Measurements from ENCODE around the gene ILDR1.

DNA sequence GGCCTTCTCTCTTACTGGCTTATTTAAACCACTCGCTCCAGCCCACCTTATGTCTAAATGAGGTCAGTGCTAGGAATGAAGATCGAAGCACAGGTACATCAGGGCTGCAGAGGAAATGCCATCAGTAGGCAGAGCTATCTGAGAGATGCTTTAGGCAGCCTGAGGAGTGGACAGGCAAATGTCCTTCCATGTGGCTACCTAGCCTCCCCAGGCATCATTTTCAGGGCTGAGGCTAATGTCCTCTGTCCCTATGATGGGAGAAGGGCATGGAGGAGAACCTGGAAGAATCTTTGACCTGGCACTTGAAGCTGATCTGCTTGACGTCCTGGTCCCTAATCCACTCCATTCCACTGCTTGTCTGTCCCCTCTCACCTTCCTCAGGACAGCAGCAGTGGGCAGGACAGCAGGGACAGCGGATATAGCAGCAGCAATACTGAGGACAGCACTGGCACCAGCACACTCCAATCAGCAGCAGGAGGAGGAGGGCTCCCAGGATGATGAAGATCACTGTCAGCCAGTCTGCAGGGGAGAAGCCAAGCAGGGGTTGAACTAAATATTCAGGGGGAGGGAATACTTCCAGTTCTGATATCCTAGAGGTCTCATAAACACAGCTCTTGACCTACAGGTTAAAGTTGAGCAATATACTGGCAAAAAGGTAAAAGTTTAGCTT, 21.0 kb downstream of the ILDR1 start:
- TF ChIP-seq POLR2A (IDR thresholded peaks at IDR 0.05; ENCODE audit: low read depth, low read length) (no peak), SPI1 (IDR thresholded peaks at IDR 0.05; ENCODE audit: low read depth, low read length) (no peak), POLR2AphosphoS5 (IDR thresholded peaks at IDR 0.05; ENCODE audit: low read depth, low read length) (no peak), POU2F2 (IDR thresholded peaks at IDR 0.05; ENCODE audit: low read depth, low read length) (no peak), PAX5 (IDR thresholded peaks at IDR 0.05; ENCODE audit: insufficient read depth, low read length, severe bottlenecking) (no peak), TAF1 (IDR thresholded peaks at IDR 0.05; ENCODE audit: low read depth, low read length) (no peak)
